ENCODE data around the gene CFAP46.

DNA sequence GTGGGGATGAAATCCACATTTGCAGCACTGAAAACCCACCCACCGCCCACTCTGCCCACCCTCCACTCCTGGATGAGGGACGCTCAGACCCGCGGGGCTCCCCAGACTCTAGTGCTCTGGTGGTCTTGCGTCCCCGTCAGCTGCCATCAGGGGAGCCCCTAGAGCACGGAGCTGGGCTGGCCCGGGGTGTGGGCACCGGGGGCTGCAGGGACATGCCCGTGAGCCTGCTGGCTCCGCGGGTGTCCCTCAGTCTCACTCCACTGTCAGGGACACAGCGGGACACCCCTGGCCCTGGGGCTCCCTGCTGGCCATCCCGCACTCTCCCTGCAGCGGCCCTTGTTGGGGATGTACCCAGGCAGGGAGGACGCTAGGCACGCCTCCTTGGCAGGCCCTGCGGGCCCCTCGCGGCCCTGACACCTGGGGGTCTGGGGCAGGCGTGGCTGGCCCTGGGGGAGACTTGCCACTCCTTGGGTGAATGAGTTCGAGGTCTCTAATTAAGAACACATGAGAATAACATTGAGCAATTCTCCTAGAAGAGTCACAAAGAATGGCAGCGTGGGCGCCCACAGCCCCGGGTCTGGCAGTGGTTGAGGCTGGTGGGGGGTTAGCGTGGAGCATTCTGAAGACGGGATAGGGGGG, 64.2 kb downstream of the CFAP46 start:
- no peak for TF ChIP-seq ATF2 (IDR thresholded peaks at IDR 0.05; ENCODE audit: low read length)
- no peak for TF ChIP-seq TCF7 (IDR thresholded peaks at IDR 0.05; ENCODE audit: borderline replicate concordance)
